K562 (cell line): ENCODE measurements around the gene PRPS1L1. TPM values are rescaled to one million over a fixed set of nuclear protein-coding genes. Genes with fewer than 3 reads are reported as not detected.

Source experiments
- ATAC-seq: fragments of 200-7000 bp; cut with Tn5 transposase; 3 replicates; pipeline ENCODE4 v1.9.1; 2020; ENCODE audit warnings: moderate library complexity
- BruUV-seq: library from RNA; stranded (reverse); fragments of 400-500 nt; replicated peaks from 2 replicates; lab custom pipeline; 2021; lab: Mats Ljungman, UMichigan
- CTCF ChIA-PET: fragments of 300-600 bp; formaldehyde crosslinking; extraction: SDS; loops from one replicate; lab custom pipeline; 2021; ENCODE audit warnings: low intra/inter-chr PET ratio; lab: Yijun Ruan, JAX
- POLR2A ChIA-PET: fragments of 300-600, 350-650 bp; sonication (Branson Sonifier 250); formaldehyde crosslinking; extraction: SDS; loops from one replicate; lab custom pipeline; 2021; ENCODE audit warnings: antibody characterized with exemption, inconsistent platforms; lab: Yijun Ruan, JAX
- DNase-seq, 4 experiments: peaks; one replicate each; pipeline versions ENCODE4 v3.0.0 to v3.0.0-alpha.2; 2011 to 2018; ENCODE audit warnings: low spot score in 3 of 4, mixed read lengths in 3 of 4; ENCODE audit errors: extremely low read depth in 1 of 4
- FAIRE-seq: peaks from 2 replicates; lab custom pipeline; 2011; peaks lifted over from hg19 to GRCh38; lab: Jason Lieb, UNC
- H2AFZ ChIP-seq: 2 replicates; pipeline ENCODE4 v1.6.0; 2011; ENCODE audit warnings: low read depth, low read length, control low read depth, inconsistent platforms
- H3K27ac ChIP-seq: fragments of 200-600 bp; 3 replicates; pipeline ENCODE4 v1.8.0; 2011; ENCODE audit warnings: low read depth, mild to moderate bottlenecking, control low read depth, inconsistent platforms, low read length, moderate library complexity, mixed read lengths; ENCODE audit errors: extremely low read depth
- H3K27me3 ChIP-seq, 2 experiments: fragments of 300-600 bp in 1 of 2; 2 replicates in 1 of 2; 3 replicates in 1 of 2; pipeline versions ENCODE4 v1.6.0 to v1.8.0; 2011; ENCODE audit warnings: inconsistent platforms in 2 of 2, low read length in 2 of 2, mild to moderate bottlenecking in 1 of 2, mixed read lengths in 1 of 2, moderate library complexity in 1 of 2; ENCODE audit not compliant: control insufficient read depth in 2 of 2, insufficient read depth in 2 of 2
- H3K36me3 ChIP-seq: fragments of 300-600 bp; 3 replicates; pipeline ENCODE4 v1.8.0; 2011; ENCODE audit warnings: mild to moderate bottlenecking, low read length, inconsistent platforms; ENCODE audit not compliant: control insufficient read depth, insufficient read depth
- H3K4me1 ChIP-seq, 2 experiments: fragments of 200-600 bp in 1 of 2; replicated peaks in 1 of 2; 2 replicates in 1 of 2; 3 replicates in 1 of 2; pipeline versions ENCODE4 v1.5.1 to v1.8.0; 2011; ENCODE audit warnings: inconsistent platforms in 2 of 2, low read length in 2 of 2, mild to moderate bottlenecking in 1 of 2, mixed read lengths in 1 of 2, moderate library complexity in 1 of 2; ENCODE audit not compliant: control insufficient read depth in 2 of 2, insufficient read depth in 2 of 2
- H3K4me2 ChIP-seq: 2 replicates; pipeline ENCODE4 v1.6.1; 2011; ENCODE audit warnings: low read length, control low read depth, inconsistent platforms, mixed read lengths; ENCODE audit not compliant: insufficient read depth
- H3K4me3 ChIP-seq: fragments of 200-600 bp; sonication (generic), shearing (Covaris generic); 2 replicates; pipeline ENCODE4 v1.5.1; 2016; ENCODE audit warnings: control low read depth, inconsistent platforms
- H3K79me2 ChIP-seq: fragments of 200-600 bp; 3 replicates; pipeline ENCODE4 v1.8.0; 2011; ENCODE audit warnings: low read length, inconsistent platforms; ENCODE audit not compliant: control insufficient read depth, insufficient read depth
- H3K9ac ChIP-seq, 2 experiments: 2 replicates each; pipeline versions ENCODE4 v1.6.0 to v1.6.1; 2011; ENCODE audit warnings: low read depth in 2 of 2, low read length in 2 of 2, control low read depth in 1 of 2, inconsistent platforms in 1 of 2, mild to moderate bottlenecking in 1 of 2, mixed read lengths in 1 of 2; ENCODE audit not compliant: insufficient read depth in 1 of 2
- H3K9me1 ChIP-seq: one replicate; pipeline ENCODE4 v1.6.0; 2011; ENCODE audit warnings: inconsistent platforms, mild to moderate bottlenecking, low read length, moderate library complexity; ENCODE audit not compliant: control insufficient read depth, insufficient read depth
- H3K9me3 ChIP-seq: replicated peaks from 2 replicates; pipeline ENCODE4 v1.5.1; 2011; ENCODE audit warnings: low read depth, low read length, inconsistent platforms; ENCODE audit not compliant: control insufficient read depth, insufficient read depth
- H4K20me1 ChIP-seq: replicated peaks from 2 replicates; pipeline ENCODE4 v1.6.1; 2011; ENCODE audit warnings: low read length, inconsistent platforms, mixed read lengths; ENCODE audit not compliant: control insufficient read depth, insufficient read depth
- ATF6 ChIP-seq: sonication (generic); formaldehyde crosslinking; IDR thresholded peaks from 2 replicates; pipeline ENCODE4 v1.4.0; 2020; ENCODE audit warnings: mild to moderate bottlenecking, missing genetic modification reagents
- CBX3 ChIP-seq, 2 experiments: IDR thresholded peaks; 1 replicate in 1 of 2; 2 replicates in 1 of 2; pipeline ENCODE4 v1.6.1; 2012; ENCODE audit warnings: inconsistent platforms in 2 of 2, low read length in 2 of 2, borderline replicate concordance in 1 of 2, control low read depth in 1 of 2
- GTF2E2 ChIP-seq: fragments of 200-800 bp; sonication (Bioruptor generic); IDR thresholded peaks from 2 replicates; pipeline ENCODE4 v1.6.1; 2016; ENCODE audit warnings: missing genetic modification characterization, missing compliant biosample characterization
- HDAC8 ChIP-seq: fragments of 450-650 bp; IDR thresholded peaks from 2 replicates; pipeline ENCODE4 v1.6.1; 2016; ENCODE audit warnings: mild to moderate bottlenecking, missing genetic modification characterization, moderate library complexity, missing compliant biosample characterization
- NR4A1 ChIP-seq, 2 experiments: fragments of 250-450 bp in 1 of 2; fragments of 450-650 bp in 1 of 2; sonication (Bioruptor Pico) in 1 of 2; IDR thresholded peaks; 2 replicates each; pipeline versions ENCODE4 v1.4.0 to v1.6.1; 2016 to 2020; ENCODE audit warnings: mild to moderate bottlenecking in 2 of 2, missing compliant biosample characterization in 1 of 2, missing genetic modification characterization in 1 of 2, moderate library complexity in 1 of 2
- STAT5A ChIP-seq: IDR thresholded peaks from 2 replicates; pipeline ENCODE4 v1.6.1; 2012; ENCODE audit warnings: low read length, inconsistent platforms, borderline replicate concordance
- ZNF133 ChIP-seq: fragments of 250-450 bp; sonication (Bioruptor Pico); IDR thresholded peaks from 2 replicates; pipeline ENCODE4 v1.4.0; 2020; ENCODE audit warnings: mild to moderate bottlenecking
- ZSCAN29 ChIP-seq: fragments of 450-650 bp; IDR thresholded peaks from 2 replicates; pipeline ENCODE4 v1.6.1; 2017
- WGBS: fragments of 100-300 bp; shearing (Covaris generic); methylation state at CpG from one replicate; pipeline ENCODE4 v1.1.6; 2016; ENCODE audit warnings: low coverage, mixed read lengths; ENCODE audit not compliant: insufficient coverage; ENCODE audit errors: missing lambda C conversion rate; 5-methylcytosine and 5-hydroxymethylcytosine counted together
- in situ Hi-C: fragments of 300-500 bp; cut with MboI; formaldehyde crosslinking; loops from 4 replicates; pipeline ENCODE4 v1.15.0; 2018; ENCODE audit warnings: inconsistent platforms, mixed read lengths
- intact Hi-C: fragments of 100-400 bp; cut with micrococcal nuclease; formaldehyde crosslinking; loops from 2 replicates; pipeline ENCODE4 v1.14.2; 2022
- polyA plus RNA-seq, 8 experiments: library from polyadenylated mRNA; depleted of rRNA in 4 of 8; stranded (reverse) in 5 of 8; unstranded in 3 of 8; fragments of >200 nt; fragmentation: Nextera tagmentation in 2 of 8; fragmentation: Illumina TruSeq in 1 of 8; extraction: Ambion mirVana in 2 of 8; extraction: Trizol in 1 of 8; gene quantifications; 2 replicates each; pipeline versions ENCODE4 v1.2.1 to v1.2.3, GENCODE V29; 2011 to 2014; ENCODE audit warnings: inconsistent platforms in 1 of 8, missing spikeins in 1 of 8
- total RNA-seq, 7 experiments: library from RNA; depleted of rRNA in 6 of 7; stranded (reverse); fragments of >200 nt in 6 of 7; fragmentation: Illumina TruSeq in 2 of 7; extraction: Trizol in 2 of 7; gene quantifications; 2 replicates each; pipeline versions ENCODE4 v1.2.1 to v1.2.3, GENCODE V29; 2011 to 2021; ENCODE audit warnings: low replicate concordance in 1 of 7

Gene PRPS1L1
- total and polyA plus RNA-seq, 9 of the 15 experiments (the other 6 are each of a cell fraction or from before 2014, with no cell fraction given): 0.07 to 0.10 (median 0.08) TPM; not detected in 6

GRCh38 chr7:17986851-17987250, 40.8 kb downstream of the PRPS1L1 start:
- Histone ChIP-seq H3K9me3 (no peaks in the 10 kb centered on the region), H3K4me1 (0 out of 5 replicates have a peak, but pooled peaks cover 0 to 4% of the 10 kb centered on the region in 2 experiments), H2AFZ (0 out of 2 replicates have a peak overlapping the region, but pooled peaks have one; percentile 33), H3K27me3 (0 out of 5 replicates have a peak, but pooled peaks cover 0 to 2% of the 10 kb centered on the region in 2 experiments), H4K20me1 (no peaks in the 10 kb centered on the region), H3K9ac (no peak overlapping the region), H3K4me2 (no peak overlapping the region)
- FAIRE-seq (no peak), DNase-seq (no peak), ATAC-seq (no peak)
- POLR2A ChIA-PET: no interaction called here
- CTCF ChIA-PET: no interaction called here
- intact Hi-C loops: no loop called here
- TF ChIP-seq ATF6 (CRISPR knock-in tag) (no peak), ZSCAN29 (no peak), STAT5A (no peak), CBX3 (IDR thresholded peaks at IDR 0.05; ENCODE audit: borderline replicate concordance in 1 of 2, low read length in 2 of 2) (no peak), HDAC8 (no peak), GTF2E2 (no peak), NR4A1 (CRISPR knock-in tag; IDR thresholded peaks at IDR 0.05) (no peak), NR4A1 (tag; IDR thresholded peaks at IDR 0.05) (no peak), ZNF133 (CRISPR knock-in tag) (no peak)
- TF ChIP-seq, all 486 proteins: peak for 0
- no peaks in the 10 kb centered on the region for H3K9me1 ChIP-seq
- no TSS peak for BruUV-seq
- no peaks in the 10 kb centered on the region for H3K79me2 ChIP-seq
- in situ Hi-C loops: no loop called here
- H3K27ac ChIP-seq: no peak overlapping the region
- no peak overlapping the region for H3K4me3 ChIP-seq
- 4% methylated on average over 1 of the region's 1 CpG for WGBS
- H3K36me3 ChIP-seq: no peaks in the 10 kb centered on the region
